Testis (tissue), 3 donors: Measurements from ENCODE around the gene WDR76. TPM values are rescaled to one million over a fixed set of nuclear protein-coding genes. Genes with fewer than 3 reads are reported as not detected.
A peak's percentile ranks its signal among the peaks of the same experiment; 100 is the strongest.
"Not testable (repeated sequence)": the region's sequence is repeated elsewhere in the genome, so short reads cannot be mapped to it uniquely, and the experiment has no call there.

Experiments used
- DNase-seq: peaks from one replicate; pipeline ENCODE4 v3.0.0-alpha.2; 2019
- H3K27ac ChIP-seq, 2 donors: fragments of 200-600 bp; sonication (generic); one replicate each; pipeline ENCODE4 v1.5.1; 2019
- H3K27me3 ChIP-seq: fragments of 200-600 bp; sonication (generic); one replicate; pipeline ENCODE4 v1.5.1; 2019
- H3K36me3 ChIP-seq: fragments of 200-600 bp; sonication (generic); one replicate; pipeline ENCODE4 v1.5.1; 2017; ENCODE audit warnings: low read depth; ENCODE audit errors: missing control alignments
- H3K4me1 ChIP-seq: fragments of 200-600 bp; sonication (generic); one replicate; pipeline ENCODE4 v1.5.1; 2019
- H3K4me3 ChIP-seq, 2 donors: fragments of 200-600 bp; sonication (generic); one replicate each; pipeline ENCODE4 v1.5.1; 2017 to 2019
- H3K9me3 ChIP-seq: fragments of 200-600 bp; sonication (generic); one replicate; pipeline ENCODE4 v1.5.1; 2017
- CTCF ChIP-seq, 3 experiments: fragments of 450-650 bp in 2 of 3; fragments of 200-600 bp in 1 of 3; sonication (generic) in 1 of 3; IDR thresholded peaks; one replicate each; pipeline ENCODE4 v1.5.1; 2016 to 2019; ENCODE audit warnings: antibody characterized with exemption in 3 of 3, mild to moderate bottlenecking in 2 of 3, moderate library complexity in 1 of 3
- POLR2A ChIP-seq: fragments of 450-650 bp; IDR thresholded peaks from one replicate; pipeline ENCODE4 v1.6.1; 2017; ENCODE audit warnings: antibody characterized with exemption, mild to moderate bottlenecking, moderate library complexity
- WGBS, 2 donors: methylation state at CpG; one replicate each; pipeline ENCODE4 v1.1.5; 2018; 5-methylcytosine and 5-hydroxymethylcytosine counted together
- intact Hi-C: fragments of 100-400 bp; cut with DNase I; formaldehyde crosslinking; loops from one replicate; pipeline ENCODE4 v1.15.1; 2023; ENCODE audit warnings: low total_unique reads
- polyA plus RNA-seq: library from polyadenylated mRNA; stranded (reverse); fragments of 350-450 nt; fragmentation: Illumina TruSeq; extraction: RNeasy Lipid Tissue Mini Kit (QIAGEN cat#74804); gene quantifications from one replicate; pipeline ENCODE4 v1.2.3, GENCODE V29; 2014; ENCODE audit warnings: low read depth, low replicate concordance; ENCODE audit not compliant: insufficient read depth
- total RNA-seq, 2 donors: library from RNA; depleted of rRNA; stranded (reverse); fragments of >200 nt; gene quantifications; one replicate each; pipeline ENCODE4 v1.2.3, GENCODE V29; 2016

WDR76 gene
- total and polyA plus RNA-seq, 3 donors from 2014 or later = 7.9 to 16.9 (median 9.5) TPM

GRCh38 chr15:43821505-43821904, 5.3 kb upstream of the WDR76 start:
- Histone ChIP-seq H3K27me3 (no peaks in the 10 kb centered on the region), H3K27ac (no peak overlapping the region), H3K4me3 (no peak overlapping the region), H3K9me3 (no peaks in the 10 kb centered on the region), H3K4me1 (peaks cover 12% of the 10 kb centered on the region), H3K36me3 (no peaks in the 10 kb centered on the region)
- 80 to 87% methylated on average over 3 of the region's 3 CpGs for WGBS, 2 donors
- intact Hi-C loops = no loop called here
- no peak for TF ChIP-seq POLR2A
- TF ChIP-seq CTCF (IDR thresholded peaks at IDR 0.05) = no peak
- DNase-seq = no peak

DNA sequence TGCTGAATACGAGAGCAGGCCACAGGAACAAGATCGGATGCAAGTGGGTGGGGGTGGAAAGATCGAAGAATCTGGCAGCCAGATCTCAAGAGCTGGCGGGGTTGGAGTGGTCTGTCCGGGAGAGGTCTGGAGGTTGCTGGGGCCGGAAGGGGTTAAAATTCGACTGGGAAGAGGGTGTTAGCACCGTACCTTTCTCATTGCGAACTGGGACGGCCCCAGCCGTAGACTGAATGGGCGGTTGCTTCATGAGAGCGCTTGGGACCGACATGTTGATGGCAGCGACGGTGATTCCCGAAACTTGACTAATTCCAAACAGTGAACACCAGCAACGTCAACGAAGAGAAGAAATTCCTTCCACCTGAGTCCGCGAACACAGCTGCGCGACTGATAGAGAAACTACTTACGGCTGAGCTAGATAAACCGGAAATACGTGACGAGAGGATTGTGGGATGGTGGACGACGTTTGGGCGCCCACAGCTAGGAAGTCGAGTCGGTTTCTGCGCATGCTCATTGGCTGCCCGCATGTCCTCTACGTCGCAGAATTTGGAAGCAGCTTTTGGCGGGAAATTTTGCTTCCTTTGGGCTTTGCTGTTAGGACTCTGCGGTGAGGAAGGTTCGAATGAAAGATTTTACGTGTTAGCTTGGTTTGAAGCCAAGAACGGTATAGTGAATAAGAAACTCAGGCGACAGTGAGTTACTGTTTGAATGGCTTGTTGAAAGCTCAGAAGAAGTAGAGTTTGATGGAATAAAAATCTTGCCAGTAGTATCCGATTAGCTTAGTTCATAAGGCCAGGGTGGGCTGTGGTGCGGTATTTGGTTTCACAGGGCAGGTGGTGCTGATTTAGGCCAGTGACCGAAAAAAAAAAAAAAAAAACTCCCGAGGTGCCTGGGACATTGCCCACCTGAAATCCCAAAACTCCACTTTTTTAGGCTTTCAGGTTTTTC, 2.2 kb upstream of the WDR76 start, which contains the start of gene MFAP1:
TSS of gene MFAP1 (minus strand) at position 389 of the 945 bp plus-strand sequence. CDS start at position 268, 121 bp downstream.
- Histone ChIP-seq H3K36me3 (no peaks in the 10 kb centered on the region), H3K4me1 (peaks cover 14% of the 10 kb centered on the region), H3K4me3 (peak within 1 kb of the TSS; percentile 94 to 96), H3K9me3 (no peaks in the 10 kb centered on the region), H3K27me3 (no peaks in the 10 kb centered on the region), H3K27ac (peak within 1 kb of the TSS; percentile 86 to 91)
- no peak for TF ChIP-seq POLR2A
- TF ChIP-seq CTCF (IDR thresholded peaks at IDR 0.05) = no peak
- 5 to 6% methylated on average over 46 of the region's 46 CpGs for WGBS, 2 donors
- peak; percentile 98 for DNase-seq
- intact Hi-C loops = no loop called here

DNA sequence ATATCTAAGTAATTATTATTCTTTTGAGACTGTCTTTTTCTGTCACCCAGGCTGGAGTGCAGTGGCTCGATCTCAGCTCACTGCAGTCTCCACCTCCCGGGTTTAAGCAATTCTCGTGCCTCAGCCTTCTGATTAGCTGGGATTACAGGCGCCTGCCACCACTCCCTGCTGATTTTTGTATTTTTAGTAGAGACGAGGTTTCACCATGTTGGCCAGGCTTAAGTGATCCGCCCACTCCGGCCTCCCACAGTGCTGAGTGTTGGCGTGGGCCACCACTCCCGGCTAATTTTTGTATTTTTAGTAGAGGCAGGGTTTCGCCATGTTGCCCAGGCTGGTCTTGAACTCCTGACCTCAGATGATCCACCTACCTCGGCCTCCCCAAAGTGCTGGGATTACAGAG, 1.5 kb upstream of the WDR76 start:
- H3K36me3 ChIP-seq, intact Hi-C loops, H3K9me3 ChIP-seq, H3K27me3 ChIP-seq, H3K27ac ChIP-seq, DNase-seq: not testable (repeated sequence)
- H3K4me3 ChIP-seq = peak overlapping the region in 1 of 2 donors; percentile 94
- WGBS, 2 donors = 64 to 78% methylated on average over 11 of the region's 11 CpGs
- peaks cover 14% of the 10 kb centered on the region for H3K4me1 ChIP-seq

- Histone ChIP-seq H3K4me1 (peaks cover 14% of the 10 kb centered on the region), H3K36me3 (no peaks in the 10 kb centered on the region), H3K4me3 (peak overlapping the region; percentile 51 to 55), H3K9me3 (no peaks in the 10 kb centered on the region), H3K27me3 (no peaks in the 10 kb centered on the region), H3K27ac (peak overlapping the region in 1 of 2 donors; percentile 63)
- 65 to 72% methylated on average over 11 of the region's 11 CpGs for WGBS, 2 donors
- TF ChIP-seq CTCF (IDR thresholded peaks at IDR 0.05) (no peak), POLR2A (no peak)
- intact Hi-C loops = no loop called here
- no peak for DNase-seq
Measured at GRCh38 chr15:43826029-43826507, 734 bp upstream of the WDR76 start.

DNA sequence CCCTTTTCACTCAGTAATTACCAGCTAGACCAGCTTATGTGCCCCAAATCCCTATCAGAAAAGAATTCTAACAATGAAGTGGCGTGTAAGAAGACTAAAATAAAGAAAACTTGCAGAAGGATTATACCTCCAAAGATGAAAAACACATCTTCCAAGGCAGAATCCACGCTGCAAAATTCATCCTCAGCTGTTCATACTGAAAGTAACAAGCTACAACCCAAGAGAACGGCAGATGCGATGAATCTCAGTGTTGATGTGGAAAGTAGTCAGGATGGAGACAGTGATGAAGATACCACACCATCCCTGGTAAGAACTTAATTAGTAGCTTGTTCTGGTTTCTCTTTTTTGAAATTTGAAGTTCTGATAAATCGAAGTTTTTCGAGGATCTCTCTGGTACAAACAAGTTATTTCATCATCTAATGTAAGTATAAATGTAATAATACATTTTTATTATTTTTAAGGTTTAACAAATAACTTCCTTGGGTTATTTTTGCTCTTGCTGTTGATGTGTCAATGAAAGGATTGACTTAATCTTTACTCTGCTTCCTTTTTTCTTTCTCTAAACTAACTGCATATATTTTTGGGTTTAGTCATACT, 1.4 kb downstream of the WDR76 start:
- Histone ChIP-seq H3K9me3 (no peaks in the 10 kb centered on the region), H3K4me1 (peaks cover 12% of the 10 kb centered on the region), H3K27me3 (no peaks in the 10 kb centered on the region), H3K4me3 (no peak overlapping the region), H3K36me3 (no peaks in the 10 kb centered on the region), H3K27ac (peak overlapping the region in 1 of 2 donors; percentile 28)
- 56 to 67% methylated on average over 6 of the region's 6 CpGs for WGBS, 2 donors
- DNase-seq = no peak
- TF ChIP-seq CTCF (IDR thresholded peaks at IDR 0.05) = no peak
- TF ChIP-seq POLR2A = no peak
- intact Hi-C loops = no loop called here

- H3K4me1 ChIP-seq, H3K4me3 ChIP-seq, H3K36me3 ChIP-seq, H3K27ac ChIP-seq, DNase-seq, H3K9me3 ChIP-seq, H3K27me3 ChIP-seq, intact Hi-C loops: not testable (repeated sequence)
- WGBS, 2 donors = 91 to 97% methylated on average over 9 of the region's 9 CpGs
Measured at GRCh38 chr15:43829951-43830540, 3.2 kb downstream of the WDR76 start.

DNA sequence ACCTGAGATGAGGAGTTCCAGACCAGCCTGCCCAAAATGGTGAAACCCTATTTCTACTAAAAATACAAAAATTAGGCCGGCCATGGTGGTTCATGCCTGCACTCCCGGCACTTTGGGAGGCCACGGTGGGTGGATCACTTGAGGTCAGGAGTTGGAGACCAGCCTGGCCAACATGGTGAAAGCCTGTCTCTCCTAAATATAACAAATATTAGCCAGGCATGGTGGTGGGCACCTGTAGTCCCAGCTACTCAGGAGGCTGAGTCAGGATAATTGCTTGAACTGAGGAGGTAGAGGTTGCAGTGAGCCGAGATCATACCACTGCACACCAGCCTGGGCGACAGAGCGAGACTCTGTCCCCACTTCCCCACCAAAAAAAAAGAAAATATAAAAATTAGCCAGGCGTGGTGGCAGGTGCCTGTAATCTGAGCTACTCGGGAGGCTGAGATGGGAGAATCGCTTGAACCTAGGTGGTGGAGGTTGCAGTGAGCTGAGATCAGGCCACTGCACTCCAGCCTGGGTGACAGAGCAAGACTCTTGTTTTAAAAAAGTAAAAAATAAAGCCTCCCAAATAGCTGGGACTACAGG, 4.0 kb downstream of the WDR76 start:
- H3K9me3 ChIP-seq, H3K27me3 ChIP-seq, H3K4me3 ChIP-seq, DNase-seq, intact Hi-C loops, H3K4me1 ChIP-seq, H3K36me3 ChIP-seq, H3K27ac ChIP-seq: not testable (repeated sequence)
- WGBS, 2 donors = 95 to 96% methylated on average over 9 of the region's 9 CpGs
